HG03521 (cell line): ENCODE measurements around the gene NXPH1.
A peak's percentile ranks its signal among the peaks of the same experiment; 100 is the strongest.

Experiments used
- ATAC-seq: cut with Tn5 transposase; IDR thresholded peaks from one replicate; pipeline ENCODE4 v1.9.1; 2021; ENCODE audit warnings: mild to moderate bottlenecking, moderate library complexity; ENCODE audit not compliant: unreplicated experiment

The NXPH1 gene

DNA sequence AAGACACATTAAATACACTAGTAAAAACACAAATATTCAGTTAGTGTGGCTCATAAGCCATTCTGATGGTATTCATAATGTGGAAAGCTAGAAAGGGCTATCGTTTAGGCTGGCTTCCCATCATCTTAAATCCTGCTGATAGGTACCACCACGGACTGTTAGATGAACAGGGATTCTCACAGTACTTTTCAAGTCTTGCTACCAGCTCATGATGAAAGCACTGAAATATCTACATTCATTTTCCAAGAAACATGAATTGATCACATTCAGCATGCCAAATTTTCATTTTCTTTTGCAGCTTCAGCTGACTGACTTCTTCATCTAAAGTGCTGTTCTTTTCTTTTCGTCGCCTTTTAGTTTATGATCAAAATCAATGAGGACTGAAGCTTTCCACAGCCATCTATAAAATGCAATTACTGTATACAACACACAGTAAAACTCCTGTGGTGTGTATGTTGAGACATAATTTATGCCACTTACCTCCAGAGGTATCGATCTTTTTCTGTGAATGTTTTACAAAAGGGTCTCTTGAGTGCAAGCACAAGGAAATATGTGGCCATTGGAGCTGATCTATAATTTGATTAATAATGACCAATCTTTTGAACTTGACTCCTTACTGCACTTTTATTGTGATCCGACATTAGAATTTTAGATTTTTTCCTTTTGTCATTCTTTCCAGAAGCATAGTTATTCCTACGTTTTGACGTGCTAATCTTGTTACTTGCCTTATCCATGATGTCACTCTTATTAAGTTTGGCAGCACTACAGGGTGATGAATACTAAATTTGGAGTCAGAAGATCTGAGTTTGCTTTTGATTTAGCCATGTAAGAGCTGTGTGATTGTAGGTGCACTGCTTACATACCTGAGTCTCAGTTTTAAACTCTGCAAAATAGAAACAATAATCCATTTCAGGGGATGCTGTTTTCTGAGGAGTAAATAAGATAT is 58.4 kb downstream of the NXPH1 start:
- no peak for ATAC-seq

- ATAC-seq: no peak
Measured at GRCh38 chr7:8499128-8499527, 65.7 kb downstream of the NXPH1 start.

GRCh38 chr7:8500286-8500685 is 66.9 kb downstream of the NXPH1 start:
- ATAC-seq: no peak

DNA sequence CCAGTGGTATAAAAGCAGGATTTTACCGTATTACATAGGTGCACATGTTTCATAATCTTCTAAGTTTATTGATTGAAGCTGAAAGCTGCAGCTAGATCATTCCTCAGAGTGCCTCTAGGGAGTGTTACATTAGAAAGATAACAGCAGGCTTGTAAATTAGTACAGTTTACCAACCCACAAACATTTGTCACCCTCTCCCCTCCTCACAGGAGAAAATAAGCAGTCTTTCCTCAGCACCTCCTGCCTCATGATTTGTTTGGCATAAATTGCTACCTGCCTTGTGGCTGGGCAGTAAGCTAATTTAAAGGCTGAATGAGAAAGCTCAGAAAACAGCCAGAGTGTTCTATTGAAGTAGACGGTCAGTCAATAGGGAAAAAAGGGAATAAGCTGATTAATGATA is 74.2 kb downstream of the NXPH1 start:
- ATAC-seq: no peak

- no peak for ATAC-seq
Measured at GRCh38 chr7:8509621-8510020, 76.2 kb downstream of the NXPH1 start.

- no peak for ATAC-seq
Measured at GRCh38 chr7:8511855-8512254, 78.4 kb downstream of the NXPH1 start.

DNA sequence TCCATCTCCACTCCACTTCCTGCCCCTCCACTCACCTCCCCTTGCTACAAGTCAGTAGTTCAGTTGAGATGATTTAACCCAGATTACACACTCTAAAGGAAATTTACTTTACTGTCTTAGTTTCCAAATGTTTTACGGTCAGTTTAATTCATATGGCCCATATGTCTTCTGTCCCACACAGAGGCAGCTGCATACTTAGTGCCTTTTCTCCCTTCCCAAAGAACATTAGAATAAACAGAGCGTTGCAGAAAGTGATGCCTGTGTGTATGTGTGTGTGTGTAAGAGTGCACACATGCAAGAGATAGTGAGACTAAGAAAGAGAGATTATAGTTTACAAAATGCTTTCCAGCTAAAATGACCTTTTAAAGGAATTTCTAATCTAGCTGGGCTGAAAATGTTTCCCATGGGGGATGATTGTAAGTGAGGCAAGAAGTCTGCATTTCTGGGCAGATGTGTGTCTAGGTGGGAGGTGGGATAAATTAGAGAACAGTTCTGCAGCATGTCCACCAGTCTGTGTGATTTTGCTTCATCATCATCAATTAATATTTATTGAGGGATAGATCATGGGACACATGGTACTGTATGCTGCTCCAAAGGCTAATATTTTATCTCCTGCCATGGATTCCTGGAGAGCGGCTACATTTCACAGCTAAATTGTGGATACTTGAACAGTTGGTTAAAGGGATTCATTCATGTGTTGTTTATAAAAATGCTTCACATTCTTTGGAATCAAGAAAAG is 81.5 kb downstream of the NXPH1 start:
- ATAC-seq: no peak

DNA sequence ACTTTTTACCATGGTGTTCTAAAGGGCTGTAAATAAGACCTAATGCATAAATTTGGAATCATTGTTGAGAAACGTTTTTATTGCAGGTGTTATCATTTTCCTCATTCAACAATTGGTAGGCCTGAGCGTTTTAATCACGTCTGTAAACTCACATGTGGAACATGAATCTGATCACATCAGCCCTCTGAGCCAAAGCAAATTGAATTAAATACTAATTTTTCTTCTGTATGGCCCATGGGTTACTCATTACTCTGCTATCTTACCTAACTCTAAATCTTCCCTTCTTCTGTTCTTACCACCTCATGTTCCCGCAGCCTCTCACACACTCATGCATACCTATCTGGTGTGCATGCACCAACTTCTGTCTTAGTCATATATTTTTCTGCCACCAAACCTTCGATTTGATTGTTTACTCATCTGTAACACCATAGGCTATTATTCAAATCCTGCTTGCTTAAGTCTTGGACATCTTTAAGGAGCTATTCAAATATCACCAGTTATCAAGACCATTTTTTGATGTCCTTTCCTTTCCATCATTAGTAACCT is 82.3 kb downstream of the NXPH1 start:
- ATAC-seq: no peak

- ATAC-seq: no peak
Measured at GRCh38 chr7:8516976-8517375, 83.6 kb downstream of the NXPH1 start.

- ATAC-seq: no peak
Measured at GRCh38 chr7:8528311-8528710, 94.9 kb downstream of the NXPH1 start.

- no peak for ATAC-seq
Measured at GRCh38 chr7:8531991-8532515, 98.6 kb downstream of the NXPH1 start.

- ATAC-seq: peak; percentile 88
Measured at GRCh38 chr7:8536431-8536830, 103.0 kb downstream of the NXPH1 start.

DNA sequence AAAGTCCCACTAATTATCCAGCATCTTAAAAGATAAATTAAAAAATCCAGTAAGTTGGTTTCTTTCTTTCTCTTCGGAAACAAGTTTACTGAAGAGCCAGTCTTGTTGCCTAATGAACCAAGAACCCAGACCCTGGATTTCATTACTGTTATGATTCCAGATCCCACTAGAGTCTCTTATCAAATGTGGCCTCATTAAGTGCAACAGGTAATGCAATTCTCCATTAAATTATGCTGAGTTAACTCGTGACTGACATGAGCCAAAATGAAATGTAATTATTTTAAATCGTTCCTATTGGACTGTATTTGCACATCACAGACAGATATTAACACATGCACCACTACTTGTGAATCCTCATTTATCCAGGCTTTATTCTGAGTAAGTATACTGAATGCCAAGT is 115.6 kb downstream of the NXPH1 start:
- no peak for ATAC-seq

DNA sequence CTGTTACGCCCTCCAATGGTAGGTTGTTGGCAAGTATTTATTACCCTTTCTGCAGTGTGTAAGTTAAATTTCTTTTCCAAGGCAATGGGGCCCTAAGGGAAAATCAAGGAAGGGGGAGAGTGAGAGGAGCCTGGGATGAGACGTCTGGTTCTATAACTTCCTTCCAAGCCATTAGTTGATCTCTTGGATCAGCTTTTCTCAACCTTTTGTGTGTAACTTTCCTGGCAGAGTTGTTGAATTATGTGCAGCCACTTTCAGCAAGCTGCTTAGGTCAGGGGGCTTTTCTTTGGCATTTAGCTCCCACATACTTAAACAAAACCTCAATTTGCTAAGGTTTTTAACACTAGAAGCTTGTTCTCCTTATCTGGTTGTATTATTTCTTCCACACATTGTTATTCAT is 127.1 kb downstream of the NXPH1 start:
- no peak for ATAC-seq

GRCh38 chr7:8561449-8561848 is 128.0 kb downstream of the NXPH1 start:
- no peak for ATAC-seq

DNA sequence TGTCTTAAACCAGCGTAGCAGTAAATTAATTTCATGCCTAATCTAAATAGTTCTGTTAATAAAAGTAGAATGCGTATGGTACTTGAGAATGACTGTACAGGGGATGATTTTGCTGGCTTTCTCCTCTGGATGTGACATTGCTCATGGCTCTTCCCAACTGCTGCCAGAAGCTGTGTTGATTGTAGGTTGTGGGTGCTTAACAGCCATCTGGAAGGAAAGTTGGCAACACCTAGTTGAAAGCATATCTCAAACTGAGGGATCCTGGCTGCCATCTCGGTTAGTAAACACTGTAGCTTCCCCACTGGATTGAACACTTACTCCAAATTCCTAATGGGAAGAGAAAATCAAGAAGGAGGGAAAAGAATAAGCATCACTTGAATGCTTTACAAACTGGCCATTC is 130.9 kb downstream of the NXPH1 start:
- no peak for ATAC-seq

DNA sequence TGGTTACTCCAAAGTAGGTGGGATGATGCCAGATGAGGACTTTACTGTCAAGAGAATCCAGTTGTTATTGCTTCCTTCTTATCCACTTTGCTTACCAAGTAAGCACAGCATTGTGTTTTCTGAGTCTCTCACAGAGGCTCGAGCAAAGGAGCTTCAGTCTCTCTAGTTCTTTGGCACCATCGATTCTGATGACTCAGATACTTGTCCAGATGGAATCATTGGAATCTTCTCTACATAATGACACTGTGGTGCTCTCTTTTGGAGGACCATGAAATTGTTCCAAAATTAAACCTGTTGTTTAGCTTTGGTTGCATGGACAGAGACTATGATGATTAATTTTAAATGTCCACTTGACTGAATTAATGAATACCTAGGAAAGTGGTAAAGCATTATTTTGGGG is 132.6 kb downstream of the NXPH1 start:
- ATAC-seq: no peak

DNA sequence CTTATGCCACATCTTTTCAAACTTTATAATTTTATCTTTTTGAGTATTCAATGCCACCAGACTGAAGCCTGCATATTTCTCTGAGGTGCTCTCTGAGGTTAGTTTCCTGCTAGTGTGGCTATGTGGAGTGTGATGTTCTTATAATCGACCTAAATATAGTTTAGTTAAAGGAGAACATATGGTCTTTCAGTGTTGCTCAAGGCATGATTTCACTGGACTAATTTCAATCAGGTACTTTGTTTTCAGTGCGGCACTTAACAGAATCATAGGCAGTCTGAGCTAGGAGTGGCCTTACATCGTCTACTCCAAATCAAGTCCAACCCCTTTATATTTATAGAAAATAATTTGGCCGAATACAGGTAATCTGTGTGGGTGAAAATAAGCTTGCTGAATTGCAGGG is 134.2 kb downstream of the NXPH1 start:
- ATAC-seq: no peak

GRCh38 chr7:8579661-8580194 is 146.3 kb downstream of the NXPH1 start:
- ATAC-seq: no peak

- no peak for ATAC-seq
Measured at GRCh38 chr7:8581842-8582241, 148.4 kb downstream of the NXPH1 start.

DNA sequence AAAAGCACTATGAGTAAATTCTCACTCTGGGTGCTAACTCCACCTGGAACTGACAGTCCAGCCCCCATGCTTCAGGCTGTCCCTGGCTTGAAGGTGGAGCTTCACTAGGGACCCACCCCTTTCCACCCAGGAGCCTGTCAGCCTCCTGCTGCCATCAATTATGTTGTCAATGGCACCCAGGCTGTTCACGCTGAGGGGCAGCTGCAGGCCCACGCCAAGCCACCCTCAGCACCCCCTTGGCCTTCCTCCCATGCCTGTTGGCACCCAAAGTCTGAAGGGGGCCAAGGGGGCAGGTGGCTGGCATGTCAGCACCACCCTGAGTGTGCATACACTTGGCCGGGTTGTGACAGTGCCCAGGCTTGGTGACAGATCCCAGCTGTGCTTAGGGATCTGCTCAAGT is 149.3 kb downstream of the NXPH1 start:
- no peak for ATAC-seq
